CD4-positive, alpha-beta T cell treated with Interleukin-10 for 1 hour (primary cell): Measurements from ENCODE around the gene MON2.
"Not testable (repeated sequence)": the region's sequence is repeated elsewhere in the genome, so short reads cannot be mapped to it uniquely, and the experiment has no call there.

Experiments
- DNase-seq: peaks from one replicate; pipeline ENCODE4 v3.0.0-alpha.2; 2020

MON2 gene

GRCh38 chr12:62466594-62467491, at the start of gene MON2:
TSS of gene MON2 (plus strand) at chr12:62466826. CDS start at chr12:62467208, 382 bp downstream.
- DNase-seq, result peak; percentile 89

GRCh38 chr12:62426089-62426488, 40.5 kb upstream of the MON2 start:
- DNase-seq, result no peak

DNA sequence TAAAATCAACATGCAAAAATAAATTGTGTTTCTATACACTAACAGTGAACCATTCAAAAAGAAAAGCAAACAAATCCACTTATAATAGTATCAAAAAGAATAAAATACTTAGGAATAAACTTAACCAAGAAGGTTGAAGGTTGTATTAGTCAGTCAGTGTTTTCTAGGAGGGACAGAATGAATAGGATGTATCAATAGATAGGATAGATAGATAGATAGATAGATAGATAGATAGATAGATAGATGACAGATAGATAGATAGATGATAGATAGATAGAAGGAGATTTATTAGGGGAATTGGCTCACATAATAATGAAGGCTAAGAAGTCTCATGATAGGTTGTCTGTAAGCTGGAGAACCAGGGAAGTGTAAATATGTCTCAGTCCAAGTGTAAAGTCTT, 37.2 kb upstream of the MON2 start:
- no peak for DNase-seq

DNA sequence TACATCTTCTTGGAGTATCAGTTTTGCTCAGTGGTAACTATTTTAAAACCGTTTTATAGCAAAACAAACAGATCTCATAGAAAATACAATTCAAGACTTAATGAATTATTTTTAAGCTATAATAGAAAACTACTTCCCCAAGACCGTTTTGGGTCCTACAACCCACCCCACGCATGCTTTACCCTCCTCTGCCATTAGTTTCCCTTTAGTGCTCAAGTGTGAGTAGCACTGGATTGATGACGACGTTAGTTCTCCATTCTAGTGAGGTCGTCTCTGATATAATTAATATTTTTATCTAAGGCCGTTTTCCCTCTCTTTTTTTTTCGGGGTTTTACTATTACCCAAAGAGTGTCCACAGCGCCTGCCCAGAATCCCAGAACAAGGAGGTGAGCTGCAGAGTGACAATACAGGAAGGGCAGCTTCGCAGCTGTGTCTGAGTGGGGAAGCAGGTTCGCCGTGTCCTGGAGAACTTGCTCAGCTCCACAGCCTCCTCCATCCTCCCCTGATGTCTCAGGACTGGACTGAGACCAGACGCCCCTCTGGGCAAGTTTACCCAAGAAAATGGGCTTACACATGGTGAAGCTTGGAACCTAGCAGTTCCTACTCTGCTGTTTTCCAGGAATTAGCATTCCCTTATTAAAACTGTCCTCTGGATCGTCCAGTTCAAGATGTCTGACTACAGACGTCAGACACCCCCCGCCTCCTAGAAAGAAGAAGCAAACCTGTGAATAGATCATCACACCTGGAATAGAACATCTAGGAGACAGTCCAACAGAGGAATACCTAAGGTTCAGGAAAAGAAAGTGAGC, 31.9 kb upstream of the MON2 start:
- DNase-seq, result peak; percentile 2

- peak; percentile 17 for DNase-seq
Measured at GRCh38 chr12:62435303-62436163, 31.1 kb upstream of the MON2 start.

DNA sequence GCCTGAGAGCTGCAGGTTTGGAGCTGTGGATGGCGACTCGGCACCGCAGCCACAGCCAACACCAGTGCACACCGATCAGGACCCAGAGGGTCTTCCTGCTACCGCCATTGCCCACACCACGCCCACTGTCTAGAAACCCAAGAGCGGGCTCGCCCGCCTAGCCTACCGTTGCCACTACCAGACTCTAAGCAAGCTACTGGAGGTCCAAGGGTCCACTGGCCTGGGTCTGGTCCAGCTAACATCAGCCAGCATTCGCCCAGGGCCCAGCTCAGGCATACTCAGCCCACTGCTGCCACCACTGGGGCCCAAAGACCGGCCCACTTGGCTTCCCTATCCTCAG, 30.5 kb upstream of the MON2 start:
- DNase-seq, result no peak

- peak; percentile 60 for DNase-seq
Measured at GRCh38 chr12:62438098-62438692, 28.4 kb upstream of the MON2 start.

DNA sequence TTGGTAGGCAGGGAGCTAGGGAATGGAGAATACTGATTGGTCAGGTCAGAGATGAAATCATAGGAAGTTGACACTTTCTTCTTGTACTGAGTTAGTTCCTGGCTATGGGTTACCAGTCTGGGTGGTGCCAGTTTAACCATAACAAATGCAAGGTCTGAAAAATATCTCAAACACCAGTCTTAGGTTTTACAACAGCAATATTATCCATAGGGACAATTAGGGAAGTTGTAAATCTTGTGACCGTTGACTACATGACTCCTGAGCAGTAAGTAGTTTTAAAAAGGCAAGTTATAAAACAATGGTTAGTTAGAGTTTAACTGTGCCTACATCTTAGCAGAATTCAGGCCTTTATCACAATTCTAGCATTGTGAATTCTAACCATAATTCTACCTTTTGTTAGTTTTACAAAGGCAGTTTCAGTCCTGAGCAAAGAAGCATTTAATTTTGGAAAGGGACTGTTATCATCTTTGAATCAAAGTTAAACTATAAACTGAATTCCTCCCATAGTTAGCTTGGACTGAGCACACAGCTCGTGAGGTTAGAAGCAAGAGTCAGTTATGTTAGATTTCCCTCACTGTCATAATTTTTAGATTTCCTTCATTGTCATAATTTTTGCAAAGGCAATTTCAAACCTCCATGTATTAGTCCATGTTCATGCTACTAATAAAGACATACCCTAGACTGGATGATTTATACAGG, 19.7 kb upstream of the MON2 start:
- no peak for DNase-seq

DNA sequence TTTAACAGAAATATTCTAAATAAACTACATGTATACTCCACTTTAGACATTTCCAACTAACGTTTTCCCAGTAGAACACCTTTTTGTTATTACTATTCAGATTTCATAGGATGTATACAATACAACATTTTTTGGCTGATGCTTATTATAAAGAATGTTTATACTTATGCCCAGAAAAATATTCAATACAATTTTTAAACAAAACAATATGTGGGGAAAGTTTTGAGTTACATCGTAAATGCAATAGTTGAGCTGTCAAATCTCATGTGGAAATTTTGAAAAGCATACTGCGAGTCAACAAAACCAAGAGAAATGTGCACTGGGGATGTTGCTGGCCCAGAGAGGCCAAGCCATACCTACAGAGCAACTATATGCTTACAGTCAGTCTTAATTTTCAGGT, 18.2 kb upstream of the MON2 start:
- no peak for DNase-seq

DNA sequence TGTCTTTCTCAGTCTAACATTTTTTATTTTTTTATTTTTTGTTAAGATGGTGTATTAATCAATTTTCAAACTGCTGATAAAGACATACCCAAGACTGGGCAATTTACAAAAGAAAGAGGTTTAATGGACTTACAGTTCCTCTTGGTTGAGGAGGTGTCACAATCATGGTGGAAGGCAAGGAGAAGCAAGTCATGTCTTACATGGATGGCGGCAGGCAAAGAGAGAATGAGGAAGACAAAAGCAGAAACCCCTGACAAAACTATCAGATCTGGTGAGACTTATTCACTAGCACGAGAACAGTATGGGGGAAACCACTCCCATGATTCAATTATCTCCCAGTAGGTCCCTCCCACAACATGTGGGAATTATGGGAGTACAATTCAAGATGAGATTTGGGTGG, 11.2 kb upstream of the MON2 start:
- not testable (repeated sequence) for DNase-seq

DNA sequence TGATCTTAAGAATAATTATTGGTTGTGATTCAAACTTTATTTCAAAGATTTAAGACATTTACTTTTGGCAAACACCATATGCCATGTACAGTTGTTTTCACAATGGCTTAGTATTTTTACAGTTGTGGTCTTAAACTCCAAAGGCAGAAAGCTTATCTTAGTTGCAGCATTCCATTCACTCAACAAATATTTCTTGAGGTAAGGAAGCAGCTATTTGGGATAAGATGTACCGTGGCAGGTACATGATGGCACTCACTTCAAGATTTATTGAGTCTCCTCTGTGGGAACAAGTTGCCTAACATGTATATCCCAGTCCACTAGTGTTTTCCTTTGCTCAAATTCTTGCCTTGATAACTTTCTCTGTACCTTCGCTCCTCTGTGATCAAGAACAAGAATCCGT, 8.0 kb upstream of the MON2 start:
- no peak for DNase-seq

- no peak for DNase-seq
Measured at GRCh38 chr12:62459976-62460375, 6.7 kb upstream of the MON2 start.

DNA sequence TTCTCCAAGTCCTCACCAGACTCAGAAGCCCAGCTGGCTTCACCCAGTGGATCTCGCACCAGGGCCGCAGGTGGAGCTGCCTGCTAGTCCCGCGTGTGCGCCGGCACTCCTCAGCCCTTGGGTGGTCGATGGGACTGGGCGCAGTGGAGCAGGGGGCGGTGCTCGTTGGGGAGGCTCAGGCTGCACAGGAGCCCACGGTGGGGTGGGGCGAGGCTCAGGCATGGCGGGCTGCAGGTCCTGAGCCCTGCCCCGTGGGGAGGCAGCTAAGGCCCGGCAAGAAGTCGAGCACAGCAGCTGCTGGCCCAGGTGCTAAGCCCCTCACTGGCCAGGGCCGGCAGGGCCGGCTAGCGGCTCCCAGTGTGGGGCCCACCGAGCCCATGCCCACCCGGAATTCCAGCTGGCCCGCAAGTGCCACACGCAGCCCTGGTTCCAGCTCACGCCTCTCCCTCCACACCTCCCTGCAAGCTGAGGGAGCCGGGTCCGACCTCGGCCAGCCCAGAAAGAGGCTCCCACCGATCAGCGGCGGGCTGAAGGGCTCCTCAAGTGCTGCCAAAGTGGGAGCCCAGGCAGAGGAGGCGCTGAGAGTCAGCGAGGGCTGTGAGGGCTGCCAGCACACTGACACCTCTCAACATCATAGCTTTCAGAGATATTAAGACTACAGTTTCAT, 5.3 kb upstream of the MON2 start:
- DNase-seq, result not testable (repeated sequence)

- DNase-seq, result not testable (repeated sequence)
Measured at GRCh38 chr12:62463252-62463651, 3.4 kb upstream of the MON2 start.

DNA sequence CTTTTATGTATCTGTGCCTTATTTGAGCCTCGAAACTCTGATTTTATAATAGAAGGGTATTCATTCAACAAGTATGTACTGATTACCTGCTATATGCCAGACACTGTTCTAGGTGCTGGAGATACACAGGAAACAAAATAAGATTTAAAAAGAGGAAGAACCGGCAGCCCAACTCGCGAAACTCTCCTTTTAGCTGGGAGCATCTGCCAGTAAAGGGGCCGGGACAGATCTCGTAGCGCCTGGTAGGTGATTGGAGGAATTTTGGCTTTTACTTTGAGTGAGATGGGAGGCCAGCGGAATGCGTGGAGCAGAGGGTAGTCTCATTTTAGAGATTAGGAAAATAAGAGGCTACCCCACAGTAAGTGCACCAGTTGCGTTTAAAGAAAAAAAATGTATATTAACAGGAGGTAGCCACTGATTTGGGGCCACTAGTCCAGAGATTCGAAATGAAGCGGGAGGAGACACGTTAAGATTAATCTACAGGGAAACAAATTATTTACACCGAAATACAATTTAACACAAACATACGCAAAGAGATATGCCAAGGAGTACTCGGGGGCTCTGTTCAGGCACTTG, 520 bp upstream of the MON2 start:
- peak; percentile 37 for DNase-seq

DNA sequence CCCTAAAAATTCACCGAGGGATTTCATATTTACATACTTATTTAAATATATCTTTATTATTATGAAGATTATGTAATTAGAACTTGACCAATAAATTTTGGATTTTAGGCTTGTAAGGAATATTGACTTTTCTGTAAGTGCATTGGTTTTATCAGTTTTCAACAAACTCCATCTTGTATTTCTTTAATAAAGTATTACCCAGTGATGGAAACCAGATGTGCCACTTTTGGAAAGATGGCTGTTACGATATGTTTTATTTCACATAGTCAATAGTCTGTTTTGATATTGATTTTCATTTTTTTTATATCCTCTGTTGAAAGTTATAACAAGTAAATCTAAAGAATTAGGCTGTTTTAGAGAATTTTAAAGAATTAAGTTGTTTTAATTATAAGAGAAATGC, 1.8 kb downstream of the MON2 start:
- no peak for DNase-seq

GRCh38 chr12:62468935-62469334, 2.3 kb downstream of the MON2 start:
- no peak for DNase-seq

- no peak for DNase-seq
Measured at GRCh38 chr12:62469704-62470103, 3.1 kb downstream of the MON2 start.

DNA sequence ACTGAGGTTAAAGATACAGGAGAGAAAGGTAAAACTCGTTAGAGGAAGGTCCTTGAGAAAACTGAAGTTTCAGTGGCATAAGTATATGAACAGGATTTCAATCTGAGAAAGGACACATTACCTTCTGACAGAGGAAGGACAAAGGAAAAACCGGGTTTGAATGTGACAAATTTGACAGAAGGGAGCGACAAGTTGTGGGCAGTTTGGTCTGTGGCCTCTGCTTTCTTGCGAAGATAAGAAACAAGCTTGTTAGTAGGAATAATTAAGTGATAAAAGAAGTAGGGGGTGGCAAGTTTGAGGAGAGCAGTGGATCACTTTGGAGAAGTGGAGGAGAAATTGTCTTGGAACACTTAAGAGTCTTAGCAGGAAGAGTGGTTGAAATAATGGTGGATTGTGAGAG, 5.1 kb downstream of the MON2 start:
- no peak for DNase-seq

DNA sequence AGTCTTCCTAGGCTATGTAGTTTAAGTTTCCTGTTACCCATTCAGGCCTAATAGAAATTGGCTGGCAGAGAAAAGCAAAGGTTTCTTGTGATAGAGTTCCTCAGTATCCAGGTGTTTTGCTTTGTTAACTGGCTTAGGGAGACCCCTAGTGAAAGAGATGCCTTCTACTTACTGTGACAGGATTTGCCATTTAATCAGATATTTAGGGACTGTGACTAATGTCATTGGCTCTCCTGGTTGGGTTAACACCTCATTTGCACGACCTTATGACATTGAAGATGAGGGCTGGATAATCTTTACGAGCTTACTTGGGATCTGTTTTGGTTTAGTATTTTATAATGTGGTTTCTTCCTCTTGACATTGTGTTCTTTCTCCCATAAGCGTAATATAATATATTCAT, 5.8 kb downstream of the MON2 start:
- DNase-seq, result no peak
